Measurements from ENCODE around the gene HAPLN3.

Gene HAPLN3

DNA sequence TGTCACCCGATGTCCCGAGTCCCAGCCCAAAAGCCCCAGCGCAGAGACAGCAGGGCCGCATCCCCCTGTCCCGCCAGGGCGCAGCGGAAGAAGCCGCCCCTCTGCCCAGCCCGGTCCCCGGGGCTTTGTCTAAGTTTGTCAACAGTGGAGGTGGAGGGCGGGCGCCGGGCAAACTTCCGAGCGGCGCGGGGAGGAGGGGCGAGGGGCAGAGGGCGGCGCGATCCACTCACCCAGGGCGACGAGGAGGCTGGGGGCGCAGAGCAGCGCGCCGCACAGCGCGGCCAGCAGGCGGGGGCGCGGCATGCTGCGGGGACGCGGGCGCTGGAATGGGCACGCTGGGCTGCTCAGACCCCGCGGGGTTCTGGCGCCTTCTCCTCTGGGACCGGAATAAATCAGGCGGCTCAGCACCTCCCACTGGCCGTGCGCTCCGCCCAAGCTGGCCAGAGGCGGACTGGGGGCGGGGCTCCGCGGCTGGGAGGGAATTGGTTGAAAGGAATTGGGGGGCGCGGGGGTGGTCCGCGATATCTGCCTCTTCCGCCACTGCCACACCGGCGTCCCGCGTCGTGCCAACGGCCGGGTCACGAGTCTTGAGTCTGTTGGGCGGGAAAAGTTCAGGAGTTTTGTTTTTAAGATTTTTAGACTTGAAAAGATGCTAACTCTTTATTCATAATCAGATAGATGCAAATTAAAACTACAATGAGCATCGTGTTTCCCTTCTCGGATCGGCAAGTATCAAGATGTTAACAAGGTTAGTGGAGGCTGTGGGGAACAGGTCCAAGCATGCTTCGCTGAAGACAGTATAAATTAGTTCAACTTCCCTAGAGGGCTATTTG lies 17.9 kb upstream of the HAPLN3 start, which contains the start of gene MFGE8 (continued):
- TF ChIP-seq ZNF274 (IDR thresholded peaks at IDR 0.05; ENCODE audit: low read length) (no peak), ZNF274 (tag by site-specific recombination; IDR thresholded peaks at IDR 0.05; ENCODE audit: borderline replicate concordance) (no peak), SETDB1 (IDR thresholded peaks at IDR 0.05; ENCODE audit: insufficient read length, low read length) (no peak), ZNF561 (tag by site-specific recombination; IDR thresholded peaks at IDR 0.05; ENCODE audit: borderline replicate concordance) (peak; percentile 68; the same call in 1 of the 2 replicates), KLF8 (tag by site-specific recombination; IDR thresholded peaks at IDR 0.05) (peak; percentile 67; the same call in 1 of the 2 replicates), KLF10 (tag by site-specific recombination; IDR thresholded peaks at IDR 0.05) (peak; percentile 85)
- TF ChIP-seq, protein P1, sequence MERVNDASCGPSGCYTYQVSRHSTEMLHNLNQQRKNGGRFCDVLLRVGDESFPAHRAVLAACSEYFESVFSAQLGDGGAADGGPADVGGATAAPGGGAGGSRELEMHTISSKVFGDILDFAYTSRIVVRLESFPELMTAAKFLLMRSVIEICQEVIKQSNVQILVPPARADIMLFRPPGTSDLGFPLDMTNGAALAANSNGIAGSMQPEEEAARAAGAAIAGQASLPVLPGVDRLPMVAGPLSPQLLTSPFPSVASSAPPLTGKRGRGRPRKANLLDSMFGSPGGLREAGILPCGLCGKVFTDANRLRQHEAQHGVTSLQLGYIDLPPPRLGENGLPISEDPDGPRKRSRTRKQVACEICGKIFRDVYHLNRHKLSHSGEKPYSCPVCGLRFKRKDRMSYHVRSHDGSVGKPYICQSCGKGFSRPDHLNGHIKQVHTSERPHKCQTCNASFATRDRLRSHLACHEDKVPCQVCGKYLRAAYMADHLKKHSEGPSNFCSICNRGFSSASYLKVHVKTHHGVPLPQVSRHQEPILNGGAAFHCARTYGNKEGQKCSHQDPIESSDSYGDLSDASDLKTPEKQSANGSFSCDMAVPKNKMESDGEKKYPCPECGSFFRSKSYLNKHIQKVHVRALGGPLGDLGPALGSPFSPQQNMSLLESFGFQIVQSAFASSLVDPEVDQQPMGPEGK (tag by site-specific recombination; IDR thresholded peaks at IDR 0.05): peak; percentile 99

DNA sequence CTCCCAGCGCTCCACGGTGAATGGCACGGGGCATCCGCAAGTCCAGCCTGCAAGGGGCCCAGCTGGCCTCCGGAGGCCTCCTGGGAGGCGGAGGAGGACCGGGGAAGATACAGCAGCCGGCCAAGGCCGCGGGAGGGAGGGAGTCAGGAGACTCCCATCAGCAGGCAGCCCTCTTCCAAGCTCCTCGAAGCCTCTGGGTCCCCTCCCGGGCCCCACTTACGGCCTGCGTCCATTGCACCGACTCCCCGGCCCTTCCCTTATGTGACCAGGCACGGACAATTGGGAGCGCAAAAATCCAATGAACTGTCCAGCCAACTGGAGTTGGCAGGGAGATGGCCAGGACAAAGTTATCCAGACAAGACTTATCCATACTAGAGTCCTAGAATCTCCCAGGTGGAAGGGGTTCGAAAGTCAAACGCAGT lies 17.2 kb upstream of the HAPLN3 start:
- Histone ChIP-seq H3K4me1 (ENCODE audit: control insufficient read depth, insufficient read depth, low read length) (peaks cover 2% of the 10 kb centered on the region; the same call in 1 of the 2 replicates), H3K4me3 (ENCODE audit: low read depth, low read length) (peak overlapping the region; percentile 71), H3K9me3 (ENCODE audit: control insufficient read depth, insufficient read depth, low read depth, low read length) (no peaks in the 10 kb centered on the region), H3K36me3 (ENCODE audit: control insufficient read depth in 2 of 2, insufficient read depth in 1 of 2, low read length in 2 of 2) (peaks cover 3 to 37% of the 10 kb centered on the region in 2 experiments; a peak in 1 of 3 replicates), H3K27ac (ENCODE audit: extremely low read depth, low read depth, low read length) (peak overlapping the region; percentile 83)
- ChIA-PET CTCF (interaction anchor here (0.7 to 1.9 kb wide), 7 partner anchors 10 to 265 kb away, joined by 4 to 16 read pairs (median 6); no protein-coding TSS in a partner anchor), POLR2A (interaction anchor here (1.1 to 1.7 kb wide), 8 partner anchors 10 to 331 kb away, joined by 3 to 7 read pairs (median 3); partner anchors contain the start of genes ABHD2, FANCI and HAPLN3)
- TF ChIP-seq ZNF354C (tag by site-specific recombination; IDR thresholded peaks at IDR 0.05; ENCODE audit: borderline replicate concordance, low read depth): no peak
- TF ChIP-seq SP7 (tag by site-specific recombination; IDR thresholded peaks at IDR 0.05): no peak
- TF ChIP-seq, protein P2, sequence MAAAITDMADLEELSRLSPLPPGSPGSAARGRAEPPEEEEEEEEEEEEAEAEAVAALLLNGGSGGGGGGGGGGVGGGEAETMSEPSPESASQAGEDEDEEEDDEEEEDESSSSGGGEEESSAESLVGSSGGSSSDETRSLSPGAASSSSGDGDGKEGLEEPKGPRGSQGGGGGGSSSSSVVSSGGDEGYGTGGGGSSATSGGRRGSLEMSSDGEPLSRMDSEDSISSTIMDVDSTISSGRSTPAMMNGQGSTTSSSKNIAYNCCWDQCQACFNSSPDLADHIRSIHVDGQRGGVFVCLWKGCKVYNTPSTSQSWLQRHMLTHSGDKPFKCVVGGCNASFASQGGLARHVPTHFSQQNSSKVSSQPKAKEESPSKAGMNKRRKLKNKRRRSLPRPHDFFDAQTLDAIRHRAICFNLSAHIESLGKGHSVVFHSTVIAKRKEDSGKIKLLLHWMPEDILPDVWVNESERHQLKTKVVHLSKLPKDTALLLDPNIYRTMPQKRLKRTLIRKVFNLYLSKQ (tag by site-specific recombination; IDR thresholded peaks at IDR 0.05; ENCODE audit: borderline replicate concordance): no peak
- no peak for TF ChIP-seq ZNF16 (tag by site-specific recombination; IDR thresholded peaks at IDR 0.05; ENCODE audit: low read depth)
- peak; percentile 41; the same call in 1 of the 2 replicates for TF ChIP-seq WT1 (tag by site-specific recombination; IDR thresholded peaks at IDR 0.05)
- TF ChIP-seq, protein P1 (tag by site-specific recombination; IDR thresholded peaks at IDR 0.05): no peak
- 0 out of 2 replicates have a peak, but pooled peaks have one; percentile 42 for TF ChIP-seq ZFP69B (tag by site-specific recombination; IDR thresholded peaks at IDR 0.05)
- TF ChIP-seq ZBTB20 (tag by site-specific recombination; IDR thresholded peaks at IDR 0.05): peak; percentile 9; the same call in 1 of the 2 replicates
- TF ChIP-seq ZNF76 (tag by site-specific recombination; IDR thresholded peaks at IDR 0.05; ENCODE audit: borderline replicate concordance, low read depth): peak; percentile 59; the same call in 1 of the 2 replicates
- TF ChIP-seq IKZF3 (tag by site-specific recombination; IDR thresholded peaks at IDR 0.05): 0 out of 2 replicates have a peak, but pooled peaks have one; percentile 43
- 0 out of 2 replicates have a peak, but pooled peaks have one; percentile 39 for TF ChIP-seq ZXDB (tag by site-specific recombination; IDR thresholded peaks at IDR 0.05)
- TF ChIP-seq ZNF423 (tag by site-specific recombination; IDR thresholded peaks at IDR 0.05): no peak
- no peak for TF ChIP-seq HOXD13 (CRISPR knock-in tag; IDR thresholded peaks at IDR 0.05; ENCODE audit: borderline replicate concordance)
- TF ChIP-seq, protein P3, sequence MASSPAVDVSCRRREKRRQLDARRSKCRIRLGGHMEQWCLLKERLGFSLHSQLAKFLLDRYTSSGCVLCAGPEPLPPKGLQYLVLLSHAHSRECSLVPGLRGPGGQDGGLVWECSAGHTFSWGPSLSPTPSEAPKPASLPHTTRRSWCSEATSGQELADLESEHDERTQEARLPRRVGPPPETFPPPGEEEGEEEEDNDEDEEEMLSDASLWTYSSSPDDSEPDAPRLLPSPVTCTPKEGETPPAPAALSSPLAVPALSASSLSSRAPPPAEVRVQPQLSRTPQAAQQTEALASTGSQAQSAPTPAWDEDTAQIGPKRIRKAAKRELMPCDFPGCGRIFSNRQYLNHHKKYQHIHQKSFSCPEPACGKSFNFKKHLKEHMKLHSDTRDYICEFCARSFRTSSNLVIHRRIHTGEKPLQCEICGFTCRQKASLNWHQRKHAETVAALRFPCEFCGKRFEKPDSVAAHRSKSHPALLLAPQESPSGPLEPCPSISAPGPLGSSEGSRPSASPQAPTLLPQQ (tag by site-specific recombination; IDR thresholded peaks at IDR 0.05): peak; percentile 22; the same call in 1 of the 2 replicates
- peak; percentile 91 for TF ChIP-seq ZIC2 (tag by site-specific recombination; IDR thresholded peaks at IDR 0.05)
- peak; percentile 63 for TF ChIP-seq GLIS2 (tag by site-specific recombination; IDR thresholded peaks at IDR 0.05)
- TF ChIP-seq ZNF433 (tag by site-specific recombination; IDR thresholded peaks at IDR 0.05; ENCODE audit: low read depth): no peak
- peak; percentile 31; the same call in 1 of the 2 replicates for TF ChIP-seq ZBTB17 (tag by site-specific recombination; IDR thresholded peaks at IDR 0.05)
- peak; percentile 95 for TF ChIP-seq GLIS1 (tag by site-specific recombination; IDR thresholded peaks at IDR 0.05)
- TF ChIP-seq ZNF341 (tag by site-specific recombination; IDR thresholded peaks at IDR 0.05; ENCODE audit: low read depth): peak; percentile 6; the same call in 1 of the 2 replicates
- TF ChIP-seq, protein P4, sequence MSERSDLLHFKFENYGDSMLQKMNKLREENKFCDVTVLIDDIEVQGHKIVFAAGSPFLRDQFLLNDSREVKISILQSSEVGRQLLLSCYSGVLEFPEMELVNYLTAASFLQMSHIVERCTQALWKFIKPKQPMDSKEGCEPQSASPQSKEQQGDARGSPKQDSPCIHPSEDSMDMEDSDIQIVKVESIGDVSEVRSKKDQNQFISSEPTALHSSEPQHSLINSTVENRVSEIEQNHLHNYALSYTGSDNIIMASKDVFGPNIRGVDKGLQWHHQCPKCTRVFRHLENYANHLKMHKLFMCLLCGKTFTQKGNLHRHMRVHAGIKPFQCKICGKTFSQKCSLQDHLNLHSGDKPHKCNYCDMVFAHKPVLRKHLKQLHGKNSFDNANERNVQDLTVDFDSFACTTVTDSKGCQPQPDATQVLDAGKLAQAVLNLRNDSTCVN (tag by site-specific recombination; optimal IDR thresholded peaks at IDR 0.05): no peak
